GM21515 (cell line): ENCODE data around the gene PDLIM5.
"Not testable (repeated sequence)": the region's sequence is repeated elsewhere in the genome, so short reads cannot be mapped to it uniquely, and the experiment has no call there.

Experiments used
- ATAC-seq: cut with Tn5 transposase; IDR thresholded peaks from one replicate; pipeline ENCODE4 v1.9.1; 2021; ENCODE audit not compliant: unreplicated experiment

The PDLIM5 gene

GRCh38 chr4:94639298-94639697 lies 187.6 kb downstream of the PDLIM5 start:
- no peak for ATAC-seq

GRCh38 chr4:94640151-94640550 lies 188.4 kb downstream of the PDLIM5 start:
- no peak for ATAC-seq

- ATAC-seq: no peak
Measured at GRCh38 chr4:94641702-94642560, 190.2 kb downstream of the PDLIM5 start.

- ATAC-seq: no peak
Measured at GRCh38 chr4:94642561-94642866, 190.8 kb downstream of the PDLIM5 start.

GRCh38 chr4:94648699-94649098 lies 197.0 kb downstream of the PDLIM5 start:
- ATAC-seq: no peak

GRCh38 chr4:94649381-94650133 lies 197.8 kb downstream of the PDLIM5 start:
- no peak for ATAC-seq

- ATAC-seq: no peak
Measured at GRCh38 chr4:94650134-94650495, 198.4 kb downstream of the PDLIM5 start.

GRCh38 chr4:94650690-94651089 lies 198.9 kb downstream of the PDLIM5 start:
- ATAC-seq: no peak

- no peak for ATAC-seq
Measured at GRCh38 chr4:94653095-94653649, 201.4 kb downstream of the PDLIM5 start.

GRCh38 chr4:94653984-94654609 lies 202.4 kb downstream of the PDLIM5 start:
- no peak for ATAC-seq

- ATAC-seq: no peak
Measured at GRCh38 chr4:94654714-94655113, 203.0 kb downstream of the PDLIM5 start.

- no peak for ATAC-seq
Measured at GRCh38 chr4:94660614-94661013, 208.9 kb downstream of the PDLIM5 start.

GRCh38 chr4:94665021-94665420 lies 213.3 kb downstream of the PDLIM5 start:
- ATAC-seq: not testable (repeated sequence)

- no peak for ATAC-seq
Measured at GRCh38 chr4:94665500-94666404, 214.0 kb downstream of the PDLIM5 start.

GRCh38 chr4:94668724-94669123 lies 217.0 kb downstream of the PDLIM5 start:
- no peak for ATAC-seq

- no peak for ATAC-seq
Measured at GRCh38 chr4:94669672-94670664, 218.2 kb downstream of the PDLIM5 start.

- no peak for ATAC-seq
Measured at GRCh38 chr4:94671113-94671512, 219.4 kb downstream of the PDLIM5 start.

- ATAC-seq: no peak
Measured at GRCh38 chr4:94673961-94674360, 222.2 kb downstream of the PDLIM5 start.

GRCh38 chr4:94676970-94677369 lies 225.2 kb downstream of the PDLIM5 start:
- no peak for ATAC-seq
